Measurements from ENCODE around the gene ARHGAP23.

DNA sequence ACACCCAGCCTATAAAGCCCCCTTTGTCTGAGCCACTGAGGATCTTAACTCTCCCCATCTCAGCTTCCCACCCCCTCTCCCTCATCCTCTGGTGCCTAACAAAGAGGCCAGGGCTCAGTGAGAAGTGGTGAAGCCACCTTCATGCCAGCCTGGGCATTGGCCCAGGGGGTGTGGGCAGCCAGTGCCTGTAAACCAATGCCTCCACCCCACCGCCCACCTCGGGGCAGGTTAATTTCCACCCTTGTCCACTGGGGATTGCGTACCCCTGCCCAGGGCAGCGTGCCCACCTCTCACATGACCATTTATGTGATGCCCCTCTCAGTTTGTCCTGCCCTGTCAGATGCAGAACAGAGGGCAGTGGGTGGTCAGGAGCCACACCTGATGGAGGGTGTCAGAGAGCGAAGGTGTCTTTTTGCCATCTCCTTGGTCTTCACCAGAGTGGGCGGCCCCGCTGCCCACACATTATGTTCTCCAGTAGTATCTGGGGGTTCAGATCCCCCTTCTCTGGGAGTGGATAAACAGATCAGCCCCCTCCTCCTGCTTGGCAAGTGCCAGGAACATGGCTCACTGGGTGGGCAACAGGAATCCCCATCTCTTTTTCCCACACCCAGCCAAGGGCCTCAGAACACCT, 10.1 kb upstream of the ARHGAP23 start:
- TF ChIP-seq RARB (CRISPR knock-in tag; IDR thresholded peaks at IDR 0.05) (no peak), PATZ1 (CRISPR knock-in tag; IDR thresholded peaks at IDR 0.05; ENCODE audit: borderline replicate concordance) (no peak), ZFP30 (CRISPR knock-in tag; IDR thresholded peaks at IDR 0.05) (no peak), ZFP3 (CRISPR knock-in tag; IDR thresholded peaks at IDR 0.05) (no peak), CSDC2 (CRISPR knock-in tag; IDR thresholded peaks at IDR 0.05) (no peak), ZNF70 (CRISPR knock-in tag; IDR thresholded peaks at IDR 0.05) (no peak), ZNF565 (CRISPR knock-in tag; conservative IDR thresholded peaks at IDR 0.05; ENCODE audit: low read depth) (no peak)

All from SK-N-SH treated with all-trans-retinoic acid at 6 μM for 48 hours (cell line).